ENCODE data around the gene TMEM164. TPM values are rescaled to one million over a fixed set of nuclear protein-coding genes. Genes with fewer than 3 reads are reported as not detected.

The TMEM164 gene
- total RNA-seq, 1 donor from 2014 or later = 48.3 TPM

- H3K4me3 ChIP-seq = peak overlapping the region; percentile 74
- H3K27ac ChIP-seq (replicated peaks) = peak overlapping the region; percentile 94
- H3K9me3 ChIP-seq (replicated peaks) = no peaks in the 10 kb centered on the region
- TF ChIP-seq, protein P1, sequence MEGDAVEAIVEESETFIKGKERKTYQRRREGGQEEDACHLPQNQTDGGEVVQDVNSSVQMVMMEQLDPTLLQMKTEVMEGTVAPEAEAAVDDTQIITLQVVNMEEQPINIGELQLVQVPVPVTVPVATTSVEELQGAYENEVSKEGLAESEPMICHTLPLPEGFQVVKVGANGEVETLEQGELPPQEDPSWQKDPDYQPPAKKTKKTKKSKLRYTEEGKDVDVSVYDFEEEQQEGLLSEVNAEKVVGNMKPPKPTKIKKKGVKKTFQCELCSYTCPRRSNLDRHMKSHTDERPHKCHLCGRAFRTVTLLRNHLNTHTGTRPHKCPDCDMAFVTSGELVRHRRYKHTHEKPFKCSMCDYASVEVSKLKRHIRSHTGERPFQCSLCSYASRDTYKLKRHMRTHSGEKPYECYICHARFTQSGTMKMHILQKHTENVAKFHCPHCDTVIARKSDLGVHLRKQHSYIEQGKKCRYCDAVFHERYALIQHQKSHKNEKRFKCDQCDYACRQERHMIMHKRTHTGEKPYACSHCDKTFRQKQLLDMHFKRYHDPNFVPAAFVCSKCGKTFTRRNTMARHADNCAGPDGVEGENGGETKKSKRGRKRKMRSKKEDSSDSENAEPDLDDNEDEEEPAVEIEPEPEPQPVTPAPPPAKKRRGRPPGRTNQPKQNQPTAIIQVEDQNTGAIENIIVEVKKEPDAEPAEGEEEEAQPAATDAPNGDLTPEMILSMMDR (IDR thresholded peaks at IDR 0.05; ENCODE audit: borderline replicate concordance) = no peak
- H3K36me3 ChIP-seq = no peaks in the 10 kb centered on the region
- no peak for DNase-seq
- intact Hi-C loops (cut with micrococcal nuclease) = no loop called here
- peaks cover 44% of the 10 kb centered on the region for H3K4me1 ChIP-seq
- no peaks in the 10 kb centered on the region for H3K27me3 ChIP-seq (ENCODE audit: low read depth)
These were observed 1.9 kb downstream of the TMEM164 start for GRCh38 chrX:110004731-110005369.

- TF ChIP-seq, protein P1 (IDR thresholded peaks at IDR 0.05; ENCODE audit: borderline replicate concordance) = no peak
- Histone ChIP-seq H3K4me3 (peak overlapping the region; percentile 74), H3K36me3 (no peaks in the 10 kb centered on the region), H3K27me3 (ENCODE audit: low read depth) (no peaks in the 10 kb centered on the region), H3K27ac (replicated peaks) (peak overlapping the region; percentile 94), H3K9me3 (replicated peaks) (no peaks in the 10 kb centered on the region), H3K4me1 (peaks cover 44% of the 10 kb centered on the region)
- intact Hi-C loops (cut with micrococcal nuclease) = no loop called here
- no peak for DNase-seq
These were observed 3.2 kb downstream of the TMEM164 start for GRCh38 chrX:110006161-110006560.

DNA sequence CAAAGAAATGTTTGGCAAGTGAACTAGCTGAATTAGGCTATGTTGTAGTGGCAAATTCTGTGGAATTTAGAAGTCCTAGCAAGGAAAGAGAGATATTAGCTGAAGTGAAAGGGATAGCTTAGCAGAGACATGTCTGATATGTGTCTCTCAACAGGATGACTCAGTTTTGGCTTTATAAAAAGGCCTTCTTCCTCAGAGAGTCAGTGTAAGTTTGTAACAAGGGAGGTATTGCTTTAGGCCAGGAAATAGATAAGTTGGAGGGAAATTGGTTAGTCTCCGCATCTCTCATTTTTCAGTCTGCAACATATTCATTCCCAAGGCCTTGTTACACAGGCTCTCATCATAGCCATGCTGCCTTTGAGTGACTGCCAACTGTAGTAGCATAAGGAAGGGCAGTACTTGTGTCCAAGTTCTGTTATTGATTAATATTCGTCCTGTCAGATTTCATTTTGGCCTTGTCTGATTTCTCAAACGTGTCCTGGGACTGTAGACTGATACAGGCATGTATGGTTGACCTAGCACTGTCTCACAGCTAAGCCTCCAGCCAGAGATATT lies 4.0 kb downstream of the TMEM164 start:
- TF ChIP-seq, protein P1 (IDR thresholded peaks at IDR 0.05; ENCODE audit: borderline replicate concordance) = no peak
- intact Hi-C loops (cut with micrococcal nuclease) = no loop called here
- Histone ChIP-seq H3K4me1 (peaks cover 42% of the 10 kb centered on the region), H3K4me3 (peak overlapping the region; percentile 74), H3K36me3 (no peaks in the 10 kb centered on the region), H3K9me3 (replicated peaks) (no peaks in the 10 kb centered on the region), H3K27ac (replicated peaks) (peak overlapping the region; percentile 94), H3K27me3 (ENCODE audit: low read depth) (no peaks in the 10 kb centered on the region)
- DNase-seq = no peak

DNA sequence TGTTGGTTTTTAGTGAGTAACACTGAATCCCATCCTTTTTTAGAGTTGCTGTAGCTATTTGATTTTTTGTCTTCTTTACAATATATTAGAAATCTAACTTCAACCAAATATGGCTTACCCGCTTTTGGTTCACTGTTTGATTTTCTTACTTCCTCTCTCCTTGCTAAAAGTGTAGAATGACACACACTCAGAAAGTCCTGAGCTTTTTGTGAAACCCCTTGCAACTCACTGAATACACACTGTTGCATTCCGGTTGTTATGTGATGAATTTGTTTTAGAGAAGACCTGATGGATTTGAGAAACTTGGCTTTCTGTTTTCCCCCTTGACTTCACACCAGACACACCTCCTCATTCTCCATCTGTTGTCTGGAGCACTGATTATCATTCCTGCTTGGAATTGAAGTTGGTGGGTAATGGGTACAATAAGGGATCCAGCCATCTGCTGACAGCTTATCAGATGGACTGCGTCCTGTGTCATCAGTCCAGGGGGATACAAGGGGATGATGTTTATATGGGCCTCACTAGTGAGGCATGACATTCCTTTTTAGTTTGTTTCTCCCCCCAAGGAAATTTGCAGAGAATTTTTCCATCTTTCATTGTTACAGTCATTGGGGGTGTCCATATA lies 5.2 kb downstream of the TMEM164 start:
- Histone ChIP-seq H3K9me3 (replicated peaks) (no peaks in the 10 kb centered on the region), H3K36me3 (no peaks in the 10 kb centered on the region), H3K27ac (replicated peaks) (no peak overlapping the region), H3K27me3 (ENCODE audit: low read depth) (no peaks in the 10 kb centered on the region), H3K4me3 (peak overlapping the region; percentile 74), H3K4me1 (peaks cover 50% of the 10 kb centered on the region)
- TF ChIP-seq, protein P1 (IDR thresholded peaks at IDR 0.05; ENCODE audit: borderline replicate concordance) = no peak
- no peak for DNase-seq
- intact Hi-C loops (cut with micrococcal nuclease) = no loop called here

DNA sequence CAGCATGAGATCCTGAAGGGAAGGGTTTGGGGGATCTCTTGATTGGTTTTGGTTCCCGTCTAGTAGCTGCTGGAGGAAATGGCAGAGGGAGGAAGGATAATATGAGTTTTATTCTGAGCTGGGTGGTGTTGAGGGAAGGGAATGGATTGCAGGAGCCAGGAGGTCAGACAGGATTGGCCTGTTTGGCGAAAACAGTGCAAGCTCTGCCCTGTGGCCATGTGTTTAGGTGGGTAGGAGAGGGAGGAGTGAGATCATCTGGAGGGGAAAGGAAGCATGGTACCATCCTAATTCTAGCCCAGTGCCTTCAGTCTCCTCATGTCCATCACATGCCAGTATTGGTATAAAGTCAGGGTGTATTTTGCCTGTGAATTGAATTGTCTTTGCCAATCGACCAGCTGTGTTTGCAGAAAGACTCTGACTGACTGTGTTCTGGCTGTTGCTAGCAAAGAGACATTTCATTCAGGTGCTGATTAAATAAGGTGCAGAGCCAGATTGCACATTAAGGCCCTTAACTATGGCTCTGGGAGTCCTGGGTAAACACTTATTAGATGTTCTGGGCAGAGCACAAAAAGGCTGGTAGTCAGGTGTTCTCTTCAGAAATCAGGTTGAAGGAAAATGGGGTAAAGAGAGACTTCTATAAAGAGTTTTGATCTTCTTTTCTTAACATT lies 10.0 kb downstream of the TMEM164 start:
- Histone ChIP-seq H3K27me3 (ENCODE audit: low read depth) (no peaks in the 10 kb centered on the region), H3K9me3 (replicated peaks) (no peaks in the 10 kb centered on the region), H3K4me1 (peaks cover 33% of the 10 kb centered on the region), H3K27ac (replicated peaks) (peak overlapping the region; percentile 33), H3K4me3 (no peak overlapping the region), H3K36me3 (no peaks in the 10 kb centered on the region)
- DNase-seq = no peak
- intact Hi-C loops (cut with micrococcal nuclease) = no loop called here
- TF ChIP-seq, protein P1 (IDR thresholded peaks at IDR 0.05; ENCODE audit: borderline replicate concordance) = no peak

Data from left ventricle myocardium inferior (tissue), 1 donor.